Fibroblast of mammary gland (primary cell): ENCODE data around the gene KIFAP3.

Source experiments
- DNase-seq: peaks from one replicate; pipeline ENCODE4 v3.0.0-alpha.2; 2010; ENCODE audit warnings: low read depth
- H3K4me3 ChIP-seq: 2 replicates; pipeline ENCODE4 v1.5.1; 2011; ENCODE audit warnings: low read depth, mild to moderate bottlenecking, low read length, moderate library complexity; ENCODE audit not compliant: control insufficient read depth
- CTCF ChIP-seq: conservative IDR thresholded peaks from 2 replicates; pipeline ENCODE4 v1.5.1; 2011; ENCODE audit warnings: low read depth, low read length, inconsistent platforms; ENCODE audit not compliant: control insufficient read depth, insufficient read depth

The KIFAP3 gene

GRCh38 chr1:169914531-169914930 is 160.0 kb downstream of the KIFAP3 start:
- no peak for TF ChIP-seq CTCF
- H3K4me3 ChIP-seq: no peak overlapping the region

GRCh38 chr1:169909499-169909898 is 165.0 kb downstream of the KIFAP3 start:
- TF ChIP-seq CTCF: no peak
- no peak for DNase-seq
- no peak overlapping the region for H3K4me3 ChIP-seq

More at GRCh38 chr1:169914531-169914930, 160.0 kb downstream of the KIFAP3 start:
- peak; percentile 51 for DNase-seq

- DNase-seq: peak; percentile 89
- H3K4me3 ChIP-seq: no peak overlapping the region
- TF ChIP-seq CTCF: no peak
These were observed 167.6 kb downstream of the KIFAP3 start for GRCh38 chr1:169906938-169907337.

- H3K4me3 ChIP-seq: no peak overlapping the region
- DNase-seq: no peak
- TF ChIP-seq CTCF: no peak
These were observed 169.7 kb downstream of the KIFAP3 start for GRCh38 chr1:169904834-169905233.

GRCh38 chr1:169902751-169903150 is 171.7 kb downstream of the KIFAP3 start:
- no peak for DNase-seq
- no peak for TF ChIP-seq CTCF
- no peak overlapping the region for H3K4me3 ChIP-seq

- no peak overlapping the region for H3K4me3 ChIP-seq
- TF ChIP-seq CTCF: no peak
- DNase-seq: no peak
These were observed 173.4 kb downstream of the KIFAP3 start for GRCh38 chr1:169901115-169901514.

GRCh38 chr1:169900571-169900970 is 173.9 kb downstream of the KIFAP3 start:
- no peak overlapping the region for H3K4me3 ChIP-seq
- no peak for DNase-seq
- no peak for TF ChIP-seq CTCF
